Adipose tissue (tissue), 3 donors: ENCODE measurements around the gene GRAMD1B. TPM values are rescaled to one million over a fixed set of nuclear protein-coding genes. Genes with fewer than 3 reads are reported as not detected.

Source experiments
- H3K27ac ChIP-seq: one replicate; pipeline ENCODE4 v1.5.1; 2013; ENCODE audit warnings: low read depth, low read length
- WGBS, 3 donors: extraction: QIAGEN DNeasy Blood & Tissue Kit; methylation state at CpG; one replicate each; pipeline ENCODE4 v1.1.7; 2013; 5-methylcytosine and 5-hydroxymethylcytosine counted together
- polyA plus RNA-seq, 3 donors: library from polyadenylated mRNA; stranded (reverse); fragments of 200-250 nt; gene quantifications; one replicate each; pipeline ENCODE4 v1.2.3, GENCODE V29; 2013
- donor health status: healthy with polysubstance abuse.
- donor health status: Bipolar disorder and iron deficiency.
- donor health status: healthy.

The GRAMD1B gene
- polyA plus RNA-seq, 3 donors = 0.34 to 1.1 (median 0.69) TPM

GRCh38 chr11:123407996-123408597 lies 22.0 kb upstream of the GRAMD1B start:
- no peak overlapping the region for H3K27ac ChIP-seq
- WGBS, 3 donors = 37 to 60% (median 54%) methylated on average over 7 of the region's 7 CpGs

- H3K27ac ChIP-seq = no peak overlapping the region
- 46 to 84% (median 78%) methylated on average over 8 of the region's 8 CpGs for WGBS, 3 donors
Observed at GRCh38 chr11:123408619-123409455, 21.2 kb upstream of the GRAMD1B start.

- H3K27ac ChIP-seq = no peak overlapping the region
- WGBS, 3 donors = 75 to 94% (median 93%) methylated on average over 10 of the region's 10 CpGs
Observed at GRCh38 chr11:123409456-123410217, 20.4 kb upstream of the GRAMD1B start.

GRCh38 chr11:123410218-123410549 lies 19.9 kb upstream of the GRAMD1B start:
- H3K27ac ChIP-seq = no peak overlapping the region
- WGBS, 3 donors = 88 to 98% (median 96%) methylated on average over 3 of the region's 3 CpGs

GRCh38 chr11:123413636-123414035 lies 16.4 kb upstream of the GRAMD1B start:
- no peak overlapping the region for H3K27ac ChIP-seq
- 61 to 86% (median 78%) methylated on average over 6 of the region's 6 CpGs for WGBS, 3 donors

GRCh38 chr11:123416566-123416965 lies 13.5 kb upstream of the GRAMD1B start:
- no peak overlapping the region for H3K27ac ChIP-seq

- H3K27ac ChIP-seq = no peak overlapping the region
- 67 to 87% (median 82%) methylated on average over 4 of the region's 4 CpGs for WGBS, 3 donors
Observed at GRCh38 chr11:123418351-123419114, 11.5 kb upstream of the GRAMD1B start.

GRCh38 chr11:123419731-123420452 lies 10.2 kb upstream of the GRAMD1B start:
- WGBS, 3 donors = 79 to 98% (median 93%) methylated on average over 4 of the region's 4 CpGs
- H3K27ac ChIP-seq = no peak overlapping the region

GRCh38 chr11:123421589-123421988 lies 8.5 kb upstream of the GRAMD1B start:
- H3K27ac ChIP-seq = no peak overlapping the region
- 23 to 31% (median 29%) methylated on average over 1 of the region's 1 CpG for WGBS, 3 donors

- WGBS, 3 donors = 57 to 89% (median 83%) methylated on average over 4 of the region's 4 CpGs
- no peak overlapping the region for H3K27ac ChIP-seq
Observed at GRCh38 chr11:123425367-123425766, 4.7 kb upstream of the GRAMD1B start.

GRCh38 chr11:123426789-123427188 lies 3.3 kb upstream of the GRAMD1B start:
- H3K27ac ChIP-seq = no peak overlapping the region
- WGBS, 3 donors = 69 to 98% (median 97%) methylated on average over 5 of the region's 5 CpGs

- 51 to 82% (median 68%) methylated on average over 2 of the region's 2 CpGs for WGBS, 3 donors
- H3K27ac ChIP-seq = no peak overlapping the region
Observed at GRCh38 chr11:123427405-123427804, 2.7 kb upstream of the GRAMD1B start.

- 35 to 47% (median 47%) methylated on average over 6 of the region's 6 CpGs for WGBS, 3 donors
Observed at GRCh38 chr11:123428116-123428715, 1.9 kb upstream of the GRAMD1B start.

GRCh38 chr11:123429336-123429735 lies 733 bp upstream of the GRAMD1B start:
- H3K27ac ChIP-seq = no peak overlapping the region
- WGBS, 3 donors = 87 to 95% (median 93%) methylated on average over 5 of the region's 5 CpGs

More at GRCh38 chr11:123428116-123428715, 1.9 kb upstream of the GRAMD1B start:
- H3K27ac ChIP-seq = no peak overlapping the region

- WGBS, 3 donors = 3% methylated on average over 68 of the region's 68 CpGs
- no peak overlapping the region for H3K27ac ChIP-seq
Observed at GRCh38 chr11:123430721-123431497, 840 bp downstream of the GRAMD1B start.

GRCh38 chr11:123431619-123432018 lies 1.6 kb downstream of the GRAMD1B start:
- H3K27ac ChIP-seq = no peak overlapping the region

GRCh38 chr11:123434262-123434661 lies 4.2 kb downstream of the GRAMD1B start:
- WGBS, 3 donors = 74 to 86% (median 86%) methylated on average over 7 of the region's 7 CpGs
- H3K27ac ChIP-seq = no peak overlapping the region

More at GRCh38 chr11:123431619-123432018, 1.6 kb downstream of the GRAMD1B start:
- WGBS, 3 donors = 49 to 58% (median 55%) methylated on average over 7 of the region's 7 CpGs
